GM10266 (cell line): ENCODE measurements around the gene ZBTB40.

Source experiments
- DNase-seq: peaks from one replicate; pipeline ENCODE4 v3.0.0; 2012; ENCODE audit errors: extremely low spot score
- TF ChIP-seq, protein P1 (sequence below): IDR thresholded peaks from 2 replicates; pipeline ENCODE4 v1.5.1; 2012; ENCODE audit warnings: mild to moderate bottlenecking, low read depth; ENCODE audit not compliant: control insufficient read depth, insufficient read depth; ENCODE audit errors: missing control alignments

ZBTB40 gene

DNA sequence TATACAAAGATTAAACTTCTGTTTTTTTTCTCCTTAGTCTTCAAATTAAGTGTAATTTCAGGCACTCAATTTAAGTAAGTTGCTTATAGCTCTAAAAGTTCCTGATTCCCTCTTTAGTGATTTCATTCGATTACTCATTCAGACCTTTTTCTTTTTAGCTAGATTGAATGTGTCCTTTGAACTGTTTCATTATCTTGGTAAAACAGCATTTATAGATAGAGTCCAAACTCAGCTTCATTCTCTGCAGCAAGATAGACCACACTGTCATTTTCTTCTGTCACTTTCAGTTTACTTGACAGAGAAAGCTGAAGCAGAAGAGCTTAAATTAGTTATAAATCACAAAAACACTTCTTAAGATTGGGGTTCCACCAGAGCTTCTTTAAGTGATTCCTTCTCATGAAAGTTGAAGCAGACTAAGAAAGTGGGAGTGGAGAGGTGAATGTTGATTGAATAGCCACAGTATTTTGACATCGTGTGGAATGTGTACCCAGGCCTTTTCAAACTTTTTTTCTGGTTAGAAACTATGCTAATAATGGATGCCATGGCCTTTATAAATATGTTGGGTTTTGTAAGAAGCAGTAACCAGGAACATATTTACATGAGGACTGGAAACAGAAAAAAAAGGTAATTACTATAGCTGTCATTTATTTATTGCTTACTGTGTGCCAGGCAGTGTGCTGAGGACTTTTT is 52.2 kb downstream of the ZBTB40 start:
- DNase-seq = no peak
- TF ChIP-seq, protein P1, sequence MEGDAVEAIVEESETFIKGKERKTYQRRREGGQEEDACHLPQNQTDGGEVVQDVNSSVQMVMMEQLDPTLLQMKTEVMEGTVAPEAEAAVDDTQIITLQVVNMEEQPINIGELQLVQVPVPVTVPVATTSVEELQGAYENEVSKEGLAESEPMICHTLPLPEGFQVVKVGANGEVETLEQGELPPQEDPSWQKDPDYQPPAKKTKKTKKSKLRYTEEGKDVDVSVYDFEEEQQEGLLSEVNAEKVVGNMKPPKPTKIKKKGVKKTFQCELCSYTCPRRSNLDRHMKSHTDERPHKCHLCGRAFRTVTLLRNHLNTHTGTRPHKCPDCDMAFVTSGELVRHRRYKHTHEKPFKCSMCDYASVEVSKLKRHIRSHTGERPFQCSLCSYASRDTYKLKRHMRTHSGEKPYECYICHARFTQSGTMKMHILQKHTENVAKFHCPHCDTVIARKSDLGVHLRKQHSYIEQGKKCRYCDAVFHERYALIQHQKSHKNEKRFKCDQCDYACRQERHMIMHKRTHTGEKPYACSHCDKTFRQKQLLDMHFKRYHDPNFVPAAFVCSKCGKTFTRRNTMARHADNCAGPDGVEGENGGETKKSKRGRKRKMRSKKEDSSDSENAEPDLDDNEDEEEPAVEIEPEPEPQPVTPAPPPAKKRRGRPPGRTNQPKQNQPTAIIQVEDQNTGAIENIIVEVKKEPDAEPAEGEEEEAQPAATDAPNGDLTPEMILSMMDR = no peak

- TF ChIP-seq, protein P1 = no peak
These were observed 54.6 kb downstream of the ZBTB40 start for GRCh38 chr1:22506130-22506692.

DNA sequence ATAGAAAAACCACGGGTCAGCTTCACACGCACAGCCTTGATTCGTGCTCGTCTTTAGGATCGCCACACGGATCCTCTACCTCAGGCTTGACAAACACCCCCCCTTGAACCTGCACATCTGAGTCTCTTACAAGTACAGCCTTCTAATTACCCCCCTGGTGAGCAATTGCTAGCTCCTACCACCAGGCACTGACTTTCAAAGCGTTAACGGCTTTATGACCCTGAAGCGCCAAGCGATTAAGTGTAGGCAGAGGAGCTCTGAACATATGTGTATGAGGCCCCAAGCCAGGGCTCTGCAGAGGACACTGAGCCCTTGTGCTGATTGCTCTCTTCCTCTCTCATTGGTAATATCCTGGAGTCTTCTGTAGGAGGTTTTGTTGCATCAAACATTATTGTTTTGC is 55.9 kb downstream of the ZBTB40 start:
- DNase-seq = no peak
- TF ChIP-seq, protein P1 = no peak

More at GRCh38 chr1:22506130-22506692, 54.6 kb downstream of the ZBTB40 start:
- DNase-seq = no peak

DNA sequence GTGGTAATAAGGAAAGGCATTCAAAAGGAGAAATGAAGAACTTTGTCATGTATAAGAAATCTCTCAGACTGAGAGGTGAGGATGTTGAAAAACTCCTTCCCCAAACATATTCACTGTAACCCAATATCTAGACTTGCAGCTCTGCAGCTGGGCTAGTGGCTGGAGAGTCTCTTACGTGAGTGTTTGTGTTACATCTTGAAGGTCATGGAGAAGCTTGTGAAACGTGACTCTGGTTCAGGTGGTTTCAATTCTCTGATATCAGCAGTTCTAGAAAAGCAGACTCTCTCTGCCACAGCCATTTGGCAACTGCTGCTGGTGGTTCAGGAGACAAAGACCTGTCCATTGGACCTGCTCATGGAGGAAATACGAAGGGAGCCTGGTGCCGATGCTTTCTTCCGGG is 56.7 kb downstream of the ZBTB40 start:
- TF ChIP-seq, protein P1 = no peak
- DNase-seq = no peak

- DNase-seq = no peak
- TF ChIP-seq, protein P1 = no peak
These were observed 57.3 kb downstream of the ZBTB40 start for GRCh38 chr1:22508991-22509390.

- DNase-seq = no peak
- TF ChIP-seq, protein P1 = no peak
These were observed 58.2 kb downstream of the ZBTB40 start for GRCh38 chr1:22509815-22510214.

- no peak for DNase-seq
- TF ChIP-seq, protein P1 = no peak
These were observed 61.2 kb downstream of the ZBTB40 start for GRCh38 chr1:22512873-22513272.
